Measurements from ENCODE around the gene GRIK2.

DNA sequence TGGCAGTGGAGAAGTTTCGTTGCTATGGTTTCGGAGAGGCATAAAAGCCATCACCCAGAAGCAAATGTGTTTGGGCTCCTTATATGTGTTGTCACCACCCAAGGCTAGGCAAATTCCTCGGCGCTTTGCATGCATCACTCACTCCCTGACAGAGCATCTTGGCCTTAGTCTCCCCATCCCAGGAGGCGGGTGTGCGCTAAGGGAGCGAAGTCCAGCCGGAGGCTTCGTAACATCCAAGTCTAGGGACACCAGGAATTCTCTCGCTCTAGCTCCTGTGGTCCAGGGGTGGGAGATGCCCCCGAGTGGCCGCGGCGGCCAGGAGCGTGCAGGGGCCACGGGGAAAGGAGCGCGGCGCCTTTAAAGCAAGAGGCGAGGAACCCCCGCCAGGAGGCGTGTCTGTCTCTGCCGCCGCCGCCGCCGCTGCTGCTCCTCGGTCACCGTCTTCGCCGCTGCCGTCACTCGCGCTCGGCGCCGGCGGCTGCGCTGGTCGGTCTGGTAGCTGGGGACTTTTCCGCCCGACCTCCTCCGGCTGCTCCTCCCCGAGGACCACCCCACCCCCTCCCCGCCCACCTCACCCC, at the start of gene GRIK2:
- TF ChIP-seq, protein P1, sequence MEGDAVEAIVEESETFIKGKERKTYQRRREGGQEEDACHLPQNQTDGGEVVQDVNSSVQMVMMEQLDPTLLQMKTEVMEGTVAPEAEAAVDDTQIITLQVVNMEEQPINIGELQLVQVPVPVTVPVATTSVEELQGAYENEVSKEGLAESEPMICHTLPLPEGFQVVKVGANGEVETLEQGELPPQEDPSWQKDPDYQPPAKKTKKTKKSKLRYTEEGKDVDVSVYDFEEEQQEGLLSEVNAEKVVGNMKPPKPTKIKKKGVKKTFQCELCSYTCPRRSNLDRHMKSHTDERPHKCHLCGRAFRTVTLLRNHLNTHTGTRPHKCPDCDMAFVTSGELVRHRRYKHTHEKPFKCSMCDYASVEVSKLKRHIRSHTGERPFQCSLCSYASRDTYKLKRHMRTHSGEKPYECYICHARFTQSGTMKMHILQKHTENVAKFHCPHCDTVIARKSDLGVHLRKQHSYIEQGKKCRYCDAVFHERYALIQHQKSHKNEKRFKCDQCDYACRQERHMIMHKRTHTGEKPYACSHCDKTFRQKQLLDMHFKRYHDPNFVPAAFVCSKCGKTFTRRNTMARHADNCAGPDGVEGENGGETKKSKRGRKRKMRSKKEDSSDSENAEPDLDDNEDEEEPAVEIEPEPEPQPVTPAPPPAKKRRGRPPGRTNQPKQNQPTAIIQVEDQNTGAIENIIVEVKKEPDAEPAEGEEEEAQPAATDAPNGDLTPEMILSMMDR (conservative IDR thresholded peaks at IDR 0.05 in 1 of 2, IDR thresholded peaks at IDR 0.05 in 1 of 2; ENCODE audit: extremely low read depth in 1 of 2, insufficient read depth in 1 of 2, low read depth in 1 of 2, low read length in 2 of 2) = peak in 1 of 2 donors; percentile 59
- TF ChIP-seq EZH2 (IDR thresholded peaks at IDR 0.05; ENCODE audit: borderline replicate concordance, low read length) = no peak

Measured in mammary epithelial cell (primary cell).